Peyer's patch (tissue), 4 donors: ENCODE results near the gene PLA2G4B.

Source experiments
- CTCF ChIP-seq, 6 experiments: fragments of 450-650 bp in 4 of 6; fragments of 200-600 bp in 2 of 6; sonication (generic) in 1 of 6; IDR thresholded peaks; one replicate each; pipeline ENCODE4 v1.5.1; 2017 to 2019; ENCODE audit warnings: antibody characterized with exemption in 6 of 6, mild to moderate bottlenecking in 3 of 6, moderate library complexity in 1 of 6
- POLR2A ChIP-seq, 2 donors: fragments of 450-650 bp; IDR thresholded peaks; one replicate each; pipeline ENCODE4 v1.5.1; 2017; ENCODE audit warnings: antibody characterized with exemption in 2 of 2, mild to moderate bottlenecking in 2 of 2, moderate library complexity in 2 of 2

GRCh38 chr15:41848631-41849030 lies 10.0 kb downstream of the PLA2G4B start:
- TF ChIP-seq POLR2A (IDR thresholded peaks at IDR 0.05): no peak
- no peak for TF ChIP-seq CTCF (IDR thresholded peaks at IDR 0.05)
